Measurements from ENCODE around the gene CLIC5.

GRCh38 chr6:45990162-45990561 lies 25.5 kb downstream of the CLIC5 start:
- TF ChIP-seq CTCF (IDR thresholded peaks at IDR 0.05) (no peak), EP300 (IDR thresholded peaks at IDR 0.05) (no peak)

Measured in suprapubic skin (tissue), 3 donors.